Keratinocyte (primary cell): Measurements from ENCODE around the gene AP2A2. TPM values are rescaled to one million over a fixed set of nuclear protein-coding genes. Genes with fewer than 3 reads are reported as not detected.

Source experiments
- DNase-seq: peaks from one replicate; pipeline ENCODE4 v3.0.0-alpha.2; 2011; ENCODE audit warnings: low read depth, missing footprints, low spot score
- FAIRE-seq: peaks from 2 replicates; lab custom pipeline; 2011; peaks lifted over from hg19 to GRCh38; lab: Jason Lieb, UNC
- H2AFZ ChIP-seq: 2 replicates; pipeline ENCODE4 v1.6.0; 2012; ENCODE audit warnings: low read length, control low read depth, inconsistent platforms; ENCODE audit not compliant: control insufficient read depth
- H3K27ac ChIP-seq: 2 replicates; pipeline ENCODE4 v1.5.1; 2011; ENCODE audit warnings: low read length; ENCODE audit not compliant: control insufficient read depth, insufficient read depth
- H3K27me3 ChIP-seq: 3 replicates; pipeline ENCODE4 v1.6.0; 2011; ENCODE audit warnings: low read length; ENCODE audit not compliant: control insufficient read depth, insufficient read depth; ENCODE audit errors: extremely low read depth
- H3K36me3 ChIP-seq, 2 experiments: 2 replicates in 1 of 2; 3 replicates in 1 of 2; pipeline ENCODE4 v1.5.1; 2011; ENCODE audit warnings: low read length in 2 of 2, mild to moderate bottlenecking in 1 of 2; ENCODE audit not compliant: control insufficient read depth in 2 of 2, insufficient read depth in 2 of 2; ENCODE audit errors: extremely low read depth in 1 of 2
- H3K4me1 ChIP-seq: 3 replicates; pipeline ENCODE4 v1.5.1; 2011; ENCODE audit warnings: low read length; ENCODE audit not compliant: control insufficient read depth, insufficient read depth; ENCODE audit errors: extremely low read depth
- H3K4me2 ChIP-seq: 3 replicates; pipeline ENCODE4 v1.6.0; 2011; ENCODE audit warnings: low read depth, low read length; ENCODE audit not compliant: control insufficient read depth, insufficient read depth; ENCODE audit errors: extremely low read depth
- H3K4me3 ChIP-seq, 3 experiments: fragments of 200-600 bp in 1 of 3; sonication (generic) in 1 of 3; 2 replicates in 2 of 3; 3 replicates in 1 of 3; pipeline ENCODE4 v1.5.1; 2011 to 2016; ENCODE audit warnings: low read length in 3 of 3, mild to moderate bottlenecking in 3 of 3, control low read depth in 2 of 3, inconsistent platforms in 1 of 3, low read depth in 1 of 3, mixed read lengths in 1 of 3, mixed run types in 1 of 3, moderate library complexity in 1 of 3; ENCODE audit not compliant: control insufficient read depth in 2 of 3, insufficient read depth in 2 of 3; ENCODE audit errors: extremely low read depth in 1 of 3
- H3K79me2 ChIP-seq: 2 replicates; pipeline ENCODE4 v1.6.0; 2012; ENCODE audit warnings: low read length; ENCODE audit not compliant: control insufficient read depth, insufficient read depth
- H3K9ac ChIP-seq: 3 replicates; pipeline ENCODE4 v1.6.0; 2011; ENCODE audit warnings: low read length; ENCODE audit not compliant: control insufficient read depth, insufficient read depth; ENCODE audit errors: extremely low read depth
- H3K9me1 ChIP-seq: 3 replicates; pipeline ENCODE4 v1.6.0; 2011; ENCODE audit warnings: low read length; ENCODE audit not compliant: control insufficient read depth, insufficient read depth; ENCODE audit errors: extremely low read depth
- H3K9me3 ChIP-seq: 2 replicates; pipeline ENCODE4 v1.5.1; 2012; ENCODE audit warnings: low read depth, low read length; ENCODE audit not compliant: control insufficient read depth
- H4K20me1 ChIP-seq: 3 replicates; pipeline ENCODE4 v1.6.0; 2011; ENCODE audit warnings: low read length; ENCODE audit not compliant: control insufficient read depth, insufficient read depth; ENCODE audit errors: extremely low read depth
- EZH2 ChIP-seq: IDR thresholded peaks from one replicate; pipeline ENCODE4 v1.6.1; 2012; ENCODE audit warnings: inconsistent platforms, mild to moderate bottlenecking, low read length, moderate library complexity
- dilution Hi-C: fragments of 300-500 bp; cut with MboI; formaldehyde crosslinking; loops from one replicate; pipeline ENCODE4 v1.7.0; 2020; ENCODE audit warnings: low sequenced_read_pairs; ENCODE audit not compliant: extremely low pct_ligation_motif_present
- polyA plus RNA-seq, 5 experiments: library from polyadenylated mRNA; depleted of rRNA in 3 of 5; stranded (reverse) in 3 of 5; stranded (forward) in 1 of 5; unstranded in 1 of 5; fragments of >200 nt; gene quantifications; 1 replicate in 1 of 5; 2 replicates in 3 of 5; 3 replicates in 1 of 5; pipeline versions ENCODE4 v1.2.1 to v1.2.3, GENCODE V29; 2011 to 2012; ENCODE audit warnings: missing spikeins in 2 of 5, low read depth in 1 of 5, low replicate concordance in 1 of 5
- TF ChIP-seq, protein P1 (sequence below), 3 experiments: IDR thresholded peaks in 1 of 3; conservative IDR thresholded peaks in 1 of 3; optimal IDR thresholded peaks in 1 of 3; 2 replicates in 2 of 3; 3 replicates in 1 of 3; pipeline versions ENCODE3 to v1.5.1; 2011; ENCODE audit warnings: low read length in 3 of 3, mild to moderate bottlenecking in 3 of 3, moderate library complexity in 2 of 3, control low read depth in 1 of 3, inconsistent platforms in 1 of 3; ENCODE audit not compliant: insufficient read depth in 2 of 3; ENCODE audit errors: extremely low read depth in 1 of 3

The AP2A2 gene
- polyA plus RNA-seq, 1 donor (not counting 4 experiments of a cell fraction or from before 2014, with no cell fraction given), result 47.8 TPM

DNA sequence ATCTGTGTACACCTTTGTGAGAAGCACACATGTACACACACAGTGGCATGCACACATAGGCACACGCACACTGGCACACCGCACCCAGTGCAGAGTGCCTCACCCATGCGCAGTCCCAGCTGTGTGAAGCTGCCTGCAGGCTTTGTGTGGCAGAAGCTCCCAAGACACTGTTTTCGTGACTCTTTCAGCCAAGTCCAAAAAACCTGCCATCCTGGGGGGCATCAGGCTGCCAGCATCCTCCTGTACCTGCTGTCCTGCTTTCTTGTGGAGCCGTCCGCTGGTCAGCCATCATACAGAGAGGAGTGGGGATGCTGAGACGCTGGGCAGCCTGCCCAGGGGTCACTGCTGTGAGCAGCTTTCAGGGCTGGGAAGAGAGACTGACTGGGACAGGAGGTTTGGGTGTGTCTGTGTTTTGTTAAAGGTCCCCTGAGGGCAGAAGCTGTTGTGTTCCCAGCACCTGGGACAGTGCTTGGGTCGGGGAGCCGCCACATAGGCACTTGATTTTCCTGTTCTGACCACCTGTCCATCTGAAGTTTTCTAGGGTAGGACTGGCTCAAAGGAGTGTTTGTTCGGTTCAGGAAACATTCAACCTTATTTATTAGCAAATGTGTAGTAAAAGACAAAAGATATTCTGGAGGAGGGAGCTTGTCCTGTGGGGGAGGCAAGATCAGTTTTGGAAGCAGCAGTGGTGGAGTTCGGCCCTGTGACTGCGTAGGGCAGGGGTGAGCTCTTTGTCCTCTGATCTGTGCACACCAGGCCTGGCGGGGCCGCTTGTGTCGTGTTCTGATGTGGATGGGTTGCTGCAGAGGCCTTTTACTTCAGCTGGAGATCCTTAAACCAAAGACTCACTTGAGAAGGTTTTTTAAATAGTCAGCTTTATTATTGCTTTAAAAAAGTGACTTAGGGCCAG lies 29.7 kb downstream of the AP2A2 start:
- no peak overlapping the region for H3K9ac ChIP-seq
- H3K9me1 ChIP-seq, result peaks cover 3% of the 10 kb centered on the region
- H3K27me3 ChIP-seq, result no peaks in the 10 kb centered on the region
- H3K4me3 ChIP-seq, result no peak overlapping the region
- peaks cover 18% of the 10 kb centered on the region for H4K20me1 ChIP-seq
- H3K79me2 ChIP-seq, result peaks cover 37% of the 10 kb centered on the region
- peaks cover 0 to 3% of the 10 kb centered on the region in 2 experiments for H3K36me3 ChIP-seq
- TF ChIP-seq, protein P1, sequence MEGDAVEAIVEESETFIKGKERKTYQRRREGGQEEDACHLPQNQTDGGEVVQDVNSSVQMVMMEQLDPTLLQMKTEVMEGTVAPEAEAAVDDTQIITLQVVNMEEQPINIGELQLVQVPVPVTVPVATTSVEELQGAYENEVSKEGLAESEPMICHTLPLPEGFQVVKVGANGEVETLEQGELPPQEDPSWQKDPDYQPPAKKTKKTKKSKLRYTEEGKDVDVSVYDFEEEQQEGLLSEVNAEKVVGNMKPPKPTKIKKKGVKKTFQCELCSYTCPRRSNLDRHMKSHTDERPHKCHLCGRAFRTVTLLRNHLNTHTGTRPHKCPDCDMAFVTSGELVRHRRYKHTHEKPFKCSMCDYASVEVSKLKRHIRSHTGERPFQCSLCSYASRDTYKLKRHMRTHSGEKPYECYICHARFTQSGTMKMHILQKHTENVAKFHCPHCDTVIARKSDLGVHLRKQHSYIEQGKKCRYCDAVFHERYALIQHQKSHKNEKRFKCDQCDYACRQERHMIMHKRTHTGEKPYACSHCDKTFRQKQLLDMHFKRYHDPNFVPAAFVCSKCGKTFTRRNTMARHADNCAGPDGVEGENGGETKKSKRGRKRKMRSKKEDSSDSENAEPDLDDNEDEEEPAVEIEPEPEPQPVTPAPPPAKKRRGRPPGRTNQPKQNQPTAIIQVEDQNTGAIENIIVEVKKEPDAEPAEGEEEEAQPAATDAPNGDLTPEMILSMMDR (optimal IDR thresholded peaks at IDR 0.05 in 1 of 3, IDR thresholded peaks at IDR 0.05 in 1 of 3, conservative IDR thresholded peaks at IDR 0.05 in 1 of 3; ENCODE audit: extremely low read depth in 1 of 3, insufficient read depth in 2 of 3, low read length in 3 of 3), result no peak
- TF ChIP-seq EZH2, result no peak
- FAIRE-seq, result no peak
- no peaks in the 10 kb centered on the region for H3K9me3 ChIP-seq
- H3K4me1 ChIP-seq, result peaks cover 37% of the 10 kb centered on the region
- H2AFZ ChIP-seq, result no peak overlapping the region
- H3K4me2 ChIP-seq, result no peak overlapping the region
- no peak overlapping the region for H3K27ac ChIP-seq
- no peak for DNase-seq
- dilution Hi-C loops, result no loop called here

DNA sequence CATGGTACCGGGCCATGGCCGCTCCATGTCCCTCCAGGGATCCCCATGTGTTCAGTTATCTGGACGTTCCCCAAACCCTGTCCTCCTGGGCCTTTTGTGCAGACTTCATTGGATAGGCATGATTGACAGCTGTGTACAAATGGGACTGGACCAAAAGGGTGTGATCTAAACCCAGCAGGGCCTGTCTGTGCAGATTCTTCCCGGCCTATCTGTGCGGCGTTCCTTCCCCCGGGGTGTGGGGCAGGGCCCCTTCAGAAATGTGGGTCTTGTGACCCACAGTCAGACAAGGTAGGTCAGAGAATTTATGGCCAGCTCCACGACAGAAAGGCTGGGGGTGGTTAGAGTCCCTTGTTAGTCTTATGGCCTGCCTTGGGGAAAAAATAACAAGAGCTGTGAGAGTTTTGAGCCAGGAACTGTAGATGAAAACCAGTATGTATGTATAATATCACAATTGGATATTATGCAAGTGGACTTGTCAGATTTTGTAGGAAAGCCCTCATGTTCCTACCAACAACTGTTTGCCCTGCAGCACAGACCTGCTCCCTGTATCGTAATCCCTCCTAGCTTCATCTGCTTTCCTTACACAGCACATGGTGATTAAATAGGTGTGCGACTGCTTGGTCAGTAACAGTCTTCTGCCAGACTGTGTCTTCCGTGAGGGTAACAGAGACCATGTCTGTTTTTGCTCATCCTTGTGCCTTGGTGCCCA lies 31.7 kb downstream of the AP2A2 start:
- peaks cover 37% of the 10 kb centered on the region for H3K4me1 ChIP-seq
- peaks cover 35% of the 10 kb centered on the region for H3K79me2 ChIP-seq
- peaks cover 3% of the 10 kb centered on the region for H3K9me1 ChIP-seq
- no peaks in the 10 kb centered on the region for H3K27me3 ChIP-seq
- FAIRE-seq, result peak; percentile 87
- no peaks in the 10 kb centered on the region for H3K9me3 ChIP-seq
- no peak overlapping the region for H3K4me2 ChIP-seq
- H3K27ac ChIP-seq, result no peak overlapping the region
- peaks cover 0 to 6% of the 10 kb centered on the region in 2 experiments for H3K36me3 ChIP-seq
- H2AFZ ChIP-seq, result no peak overlapping the region
- peaks cover 18% of the 10 kb centered on the region for H4K20me1 ChIP-seq
- H3K9ac ChIP-seq, result no peak overlapping the region
- dilution Hi-C loops, result no loop called here
- no peak for DNase-seq
- TF ChIP-seq, protein P1 (optimal IDR thresholded peaks at IDR 0.05 in 1 of 3, IDR thresholded peaks at IDR 0.05 in 1 of 3, conservative IDR thresholded peaks at IDR 0.05 in 1 of 3; ENCODE audit: extremely low read depth in 1 of 3, insufficient read depth in 2 of 3, low read length in 3 of 3), result no peak
- no peak for TF ChIP-seq EZH2
- H3K4me3 ChIP-seq, result no peak overlapping the region
